ENCODE results near the gene UQCC3. TPM values are rescaled to one million over a fixed set of nuclear protein-coding genes. Genes with fewer than 3 reads are reported as not detected.
A peak's percentile ranks its signal among the peaks of the same experiment; 100 is the strongest.

Gene UQCC3
- total and polyA plus RNA-seq, 2 of the 13 experiments (the other 11 are each of a cell fraction or from before 2014, with no cell fraction given) = 7.7 to 16.0 TPM

DNA sequence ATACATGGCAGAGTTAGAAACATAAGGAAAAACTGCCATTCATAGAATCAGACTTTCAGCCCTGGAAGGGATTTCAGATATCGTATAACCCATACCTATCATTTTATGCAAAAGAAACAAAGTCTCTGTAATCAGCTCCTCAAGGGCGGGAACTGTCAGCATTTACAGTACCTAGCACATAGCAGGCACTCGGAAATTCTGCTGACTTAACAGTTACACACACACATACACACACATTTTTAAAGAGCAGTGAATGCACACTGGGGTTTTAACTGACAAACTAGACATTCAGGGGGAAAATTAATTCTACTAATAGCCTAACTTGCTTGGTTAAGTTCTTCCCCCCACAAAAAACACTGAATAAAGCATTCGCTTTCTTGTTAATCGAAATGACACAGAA is 44.7 kb downstream of the UQCC3 start:
- in situ Hi-C loops (cut with HindIII; ENCODE audit: extremely low pct_ligation_motif_present, low pct_unique_long_range_greater_than_20kb) = no loop called here
- no peaks in the 10 kb centered on the region; the same call in 1 of the 2 replicates for H4K20me1 ChIP-seq (ENCODE audit: insufficient read depth, low read length)
- 94% methylated on average over 5 of the region's 5 CpGs for WGBS (ENCODE audit: low lambda C conversion rate)
- no peak overlapping the region for H2AFZ ChIP-seq (ENCODE audit: low read length)
- POLR2A ChIA-PET = interaction anchor here (1.8 kb wide), 1 partner anchor 11 kb away, joined by 6 read pairs; the partner anchor contains the start of gene HNRNPUL2
- FAIRE-seq (no peak), ATAC-seq (no peak), DNase-seq (ENCODE audit: low spot score) (no peak)
- TF ChIP-seq, protein P1, sequence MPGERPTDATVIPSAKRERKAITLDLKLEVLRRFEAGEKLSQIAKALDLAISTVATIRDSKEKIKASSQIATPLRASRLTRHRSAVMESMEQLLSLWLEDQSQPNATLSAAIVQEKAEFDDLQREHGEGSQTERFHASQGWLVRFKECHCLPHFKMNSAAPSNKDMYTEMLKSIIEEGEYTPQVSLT (CRISPR knock-in tag; IDR thresholded peaks at IDR 0.05; ENCODE audit: borderline replicate concordance, low read depth) = no peak
- TF ChIP-seq MAFF (IDR thresholded peaks at IDR 0.05; ENCODE audit: low read depth, low read length) (peak; percentile 93), MTF2 (CRISPR knock-in tag; IDR thresholded peaks at IDR 0.05; ENCODE audit: borderline replicate concordance) (no peak), SP4 (CRISPR knock-in tag; IDR thresholded peaks at IDR 0.05) (no peak), GFI1 (CRISPR knock-in tag; IDR thresholded peaks at IDR 0.05; ENCODE audit: borderline replicate concordance) (no peak), ZNF761 (CRISPR knock-in tag; conservative IDR thresholded peaks at IDR 0.05) (no peak), TGIF2 (CRISPR knock-in tag; IDR thresholded peaks at IDR 0.05) (no peak), CCDC6 (CRISPR knock-in tag; IDR thresholded peaks at IDR 0.05) (no peak), MAFK (conservative IDR thresholded peaks at IDR 0.05 in 1 of 2, IDR thresholded peaks at IDR 0.05 in 1 of 2; ENCODE audit: low read length in 2 of 2) (peak; percentile 90 to 95), ZNF225 (CRISPR knock-in tag; IDR thresholded peaks at IDR 0.05) (no peak), ZNF33B (CRISPR knock-in tag; IDR thresholded peaks at IDR 0.05) (no peak), PAF1 (CRISPR knock-in tag; IDR thresholded peaks at IDR 0.05) (no peak), KMT2A (CRISPR knock-in tag; IDR thresholded peaks at IDR 0.05) (no peak)
- TF ChIP-seq, protein P2, sequence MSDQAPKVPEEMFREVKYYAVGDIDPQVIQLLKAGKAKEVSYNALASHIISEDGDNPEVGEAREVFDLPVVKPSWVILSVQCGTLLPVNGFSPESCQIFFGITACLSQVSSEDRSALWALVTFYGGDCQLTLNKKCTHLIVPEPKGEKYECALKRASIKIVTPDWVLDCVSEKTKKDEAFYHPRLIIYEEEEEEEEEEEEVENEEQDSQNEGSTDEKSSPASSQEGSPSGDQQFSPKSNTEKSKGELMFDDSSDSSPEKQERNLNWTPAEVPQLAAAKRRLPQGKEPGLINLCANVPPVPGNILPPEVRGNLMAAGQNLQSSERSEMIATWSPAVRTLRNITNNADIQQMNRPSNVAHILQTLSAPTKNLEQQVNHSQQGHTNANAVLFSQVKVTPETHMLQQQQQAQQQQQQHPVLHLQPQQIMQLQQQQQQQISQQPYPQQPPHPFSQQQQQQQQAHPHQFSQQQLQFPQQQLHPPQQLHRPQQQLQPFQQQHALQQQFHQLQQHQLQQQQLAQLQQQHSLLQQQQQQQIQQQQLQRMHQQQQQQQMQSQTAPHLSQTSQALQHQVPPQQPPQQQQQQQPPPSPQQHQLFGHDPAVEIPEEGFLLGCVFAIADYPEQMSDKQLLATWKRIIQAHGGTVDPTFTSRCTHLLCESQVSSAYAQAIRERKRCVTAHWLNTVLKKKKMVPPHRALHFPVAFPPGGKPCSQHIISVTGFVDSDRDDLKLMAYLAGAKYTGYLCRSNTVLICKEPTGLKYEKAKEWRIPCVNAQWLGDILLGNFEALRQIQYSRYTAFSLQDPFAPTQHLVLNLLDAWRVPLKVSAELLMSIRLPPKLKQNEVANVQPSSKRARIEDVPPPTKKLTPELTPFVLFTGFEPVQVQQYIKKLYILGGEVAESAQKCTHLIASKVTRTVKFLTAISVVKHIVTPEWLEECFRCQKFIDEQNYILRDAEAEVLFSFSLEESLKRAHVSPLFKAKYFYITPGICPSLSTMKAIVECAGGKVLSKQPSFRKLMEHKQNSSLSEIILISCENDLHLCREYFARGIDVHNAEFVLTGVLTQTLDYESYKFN (CRISPR knock-in tag; conservative IDR thresholded peaks at IDR 0.05) = no peak
- TF ChIP-seq, protein P3, sequence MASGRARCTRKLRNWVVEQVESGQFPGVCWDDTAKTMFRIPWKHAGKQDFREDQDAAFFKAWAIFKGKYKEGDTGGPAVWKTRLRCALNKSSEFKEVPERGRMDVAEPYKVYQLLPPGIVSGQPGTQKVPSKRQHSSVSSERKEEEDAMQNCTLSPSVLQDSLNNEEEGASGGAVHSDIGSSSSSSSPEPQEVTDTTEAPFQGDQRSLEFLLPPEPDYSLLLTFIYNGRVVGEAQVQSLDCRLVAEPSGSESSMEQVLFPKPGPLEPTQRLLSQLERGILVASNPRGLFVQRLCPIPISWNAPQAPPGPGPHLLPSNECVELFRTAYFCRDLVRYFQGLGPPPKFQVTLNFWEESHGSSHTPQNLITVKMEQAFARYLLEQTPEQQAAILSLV (CRISPR knock-in tag; IDR thresholded peaks at IDR 0.05; ENCODE audit: borderline replicate concordance) = no peak
- TF ChIP-seq, protein P4, sequence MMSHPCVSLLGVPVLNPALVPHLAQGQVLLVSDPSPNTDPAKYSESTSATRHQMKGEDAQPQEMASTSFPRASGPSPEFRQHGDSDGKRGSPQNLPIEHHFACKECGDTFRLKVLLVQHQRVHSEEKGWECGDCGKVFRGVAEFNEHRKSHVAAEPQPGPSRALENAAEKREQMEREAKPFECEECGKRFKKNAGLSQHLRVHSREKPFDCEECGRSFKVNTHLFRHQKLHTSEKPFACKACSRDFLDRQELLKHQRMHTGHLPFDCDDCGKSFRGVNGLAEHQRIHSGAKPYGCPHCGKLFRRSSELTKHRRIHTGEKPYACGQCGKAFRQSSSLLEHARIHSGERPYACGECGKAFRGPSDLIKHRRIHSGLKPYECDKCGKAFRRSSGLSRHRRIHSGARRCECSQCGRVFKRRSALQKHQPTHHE (CRISPR knock-in tag; IDR thresholded peaks at IDR 0.05; ENCODE audit: borderline replicate concordance) = no peak
- no peaks in the 10 kb centered on the region for H3K27me3 ChIP-seq (ENCODE audit: control insufficient read depth in 1 of 2, insufficient read depth in 2 of 2, low read length in 2 of 2)
- BruUV-seq (replicated peaks) = no TSS peak
- peaks cover 16% of the 10 kb centered on the region for H3K79me2 ChIP-seq (ENCODE audit: insufficient read depth, low read length)
- H3K4me2 ChIP-seq (ENCODE audit: low read depth, low read length) = no peak overlapping the region
- H3K4me3 ChIP-seq (replicated peaks in 1 of 3; ENCODE audit: insufficient read depth in 1 of 3, low read depth in 2 of 3, low read length in 3 of 3) = no peak overlapping the region
- peaks cover 31 to 92% of the 10 kb centered on the region in 2 experiments for H3K36me3 ChIP-seq (replicated peaks in 1 of 2; ENCODE audit: control insufficient read depth in 1 of 2, insufficient read depth in 2 of 2, low read length in 2 of 2)
- no peaks in the 10 kb centered on the region for H3K4me1 ChIP-seq (ENCODE audit: insufficient read depth, low read length)
- no peak overlapping the region for H3K27ac ChIP-seq (ENCODE audit: extremely low read length, insufficient read depth, low read length)
- CTCF ChIA-PET (ENCODE audit: low intra/inter-chr PET ratio, low total read pairs) = no interaction called here
- 0 out of 2 replicates have a peak overlapping the region, but pooled peaks have one; percentile 3 for H3K9ac ChIP-seq (ENCODE audit: insufficient read depth, low read depth, low read length)
- intact Hi-C loops (cut with micrococcal nuclease; ENCODE audit: unreplicated experiment) = no loop called here
- H3K9me3 ChIP-seq (ENCODE audit: low read length) = no peaks in the 10 kb centered on the region
